Peyer's patch (tissue), 4 donors: ENCODE measurements around the gene TCEANC2. TPM values are rescaled to one million over a fixed set of nuclear protein-coding genes. Genes with fewer than 3 reads are reported as not detected.

ENCODE experiments used
- DNase-seq, 3 donors: peaks; one replicate each; pipeline ENCODE4 v3.0.0-alpha.2; 2017 to 2019
- H3K27ac ChIP-seq, 4 donors: fragments of 200-600 bp; sonication (generic); one replicate each; pipeline ENCODE4 v1.5.1; 2016 to 2019
- H3K27me3 ChIP-seq, 2 donors: fragments of 200-600 bp; sonication (generic); one replicate each; pipeline ENCODE4 v1.5.1; 2019
- H3K36me3 ChIP-seq, 3 donors: fragments of 200-600 bp; sonication (generic); one replicate each; pipeline ENCODE4 v1.5.1; 2016 to 2019
- H3K4me1 ChIP-seq, 4 donors: fragments of 200-600 bp; sonication (generic); one replicate each; pipeline ENCODE4 v1.5.1; 2016 to 2019
- H3K4me3 ChIP-seq, 4 donors: fragments of 200-600 bp; sonication (generic); 1 replicate in 3 of 4; 2 replicates in 1 of 4; pipeline ENCODE4 v1.5.1; 2016 to 2019; ENCODE audit warnings: mild to moderate bottlenecking in 1 of 4
- H3K9me3 ChIP-seq, 4 donors: fragments of 200-600 bp; sonication (generic); one replicate each; pipeline ENCODE4 v1.5.1; 2016 to 2019; ENCODE audit warnings: mild to moderate bottlenecking in 1 of 4
- POLR2A ChIP-seq, 2 donors: fragments of 450-650 bp; IDR thresholded peaks; one replicate each; pipeline ENCODE4 v1.5.1; 2017; ENCODE audit warnings: antibody characterized with exemption in 2 of 2, mild to moderate bottlenecking in 2 of 2, moderate library complexity in 2 of 2
- total RNA-seq, 4 donors: library from RNA; depleted of rRNA; stranded (reverse); fragments of >200 nt; gene quantifications; one replicate each; pipeline ENCODE4 v1.1.0, GENCODE V29; 2016
- TF ChIP-seq, protein P1 (sequence below), 6 experiments: fragments of 450-650 bp in 4 of 6; fragments of 200-600 bp in 2 of 6; sonication (generic) in 1 of 6; IDR thresholded peaks; one replicate each; pipeline ENCODE4 v1.5.1; 2017 to 2019; ENCODE audit warnings: antibody characterized with exemption in 6 of 6, mild to moderate bottlenecking in 3 of 6, moderate library complexity in 1 of 6

The TCEANC2 gene
- total RNA-seq, 4 donors from 2014 or later, result 3.0 to 6.6 (median 5.3) TPM

DNA sequence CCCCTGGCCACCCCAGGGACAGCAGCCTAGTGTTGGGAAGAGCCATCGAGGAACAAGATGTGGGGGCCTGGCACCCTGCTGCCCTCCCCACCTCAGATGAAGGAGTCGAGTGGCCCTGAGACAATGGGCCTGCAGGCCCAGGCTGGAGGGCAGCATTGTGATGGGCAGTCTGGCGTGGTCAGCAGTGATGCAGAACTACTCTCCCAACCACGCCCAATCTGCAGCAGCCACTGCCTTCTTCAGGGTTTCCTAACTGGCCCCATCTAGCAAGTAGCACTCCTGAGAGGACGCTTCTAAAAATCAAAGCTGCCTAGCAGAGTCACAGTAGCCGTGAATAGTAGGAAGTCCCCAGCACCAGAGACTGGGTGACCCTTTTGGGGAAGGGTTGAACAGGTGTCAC, 80.9 kb downstream of the TCEANC2 start:
- no peaks in the 10 kb centered on the region for H3K27me3 ChIP-seq
- no peak for TF ChIP-seq POLR2A (IDR thresholded peaks at IDR 0.05)
- H3K36me3 ChIP-seq, result no peaks in the 10 kb centered on the region
- H3K27ac ChIP-seq, result no peak overlapping the region
- H3K4me1 ChIP-seq, result no peaks in the 10 kb centered on the region
- no peak overlapping the region for H3K4me3 ChIP-seq
- no peaks in the 10 kb centered on the region for H3K9me3 ChIP-seq
- no peak for DNase-seq

DNA sequence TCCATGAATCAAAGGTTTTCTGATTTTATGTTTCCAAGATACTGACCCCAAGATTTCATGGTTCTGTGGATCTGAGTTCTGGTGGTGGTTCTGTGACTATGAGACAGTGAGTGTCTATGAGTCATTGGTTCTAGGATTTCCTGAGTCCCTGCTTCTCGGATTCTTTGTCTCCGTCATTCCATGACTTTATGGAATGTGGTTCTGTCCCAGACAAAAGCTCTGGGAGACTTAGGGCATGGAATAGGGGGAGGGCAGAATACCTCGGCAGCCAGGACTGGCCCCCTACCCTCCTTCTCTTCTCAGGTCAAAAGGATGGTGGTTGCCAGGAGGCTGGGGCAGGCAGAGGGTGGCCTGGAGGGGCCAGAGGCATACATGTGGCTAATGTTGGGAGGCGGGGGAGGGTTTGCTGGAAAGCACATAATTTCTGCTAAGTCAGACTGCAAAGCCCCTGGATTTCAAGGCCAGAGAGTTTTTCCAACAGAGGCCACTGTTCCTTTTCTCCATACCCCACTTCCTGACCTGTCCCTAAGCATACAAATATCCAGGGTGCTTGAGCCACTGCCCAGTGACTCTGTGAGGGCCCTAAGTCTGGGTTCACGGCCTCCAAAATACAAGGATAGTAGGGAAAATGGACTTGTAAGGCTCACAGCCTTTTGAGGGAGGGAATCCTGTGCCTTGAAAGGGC, 82.2 kb downstream of the TCEANC2 start:
- Histone ChIP-seq H3K4me3 (no peak overlapping the region), H3K36me3 (no peaks in the 10 kb centered on the region), H3K27ac (no peak overlapping the region), H3K27me3 (no peaks in the 10 kb centered on the region), H3K9me3 (no peaks in the 10 kb centered on the region), H3K4me1 (no peaks in the 10 kb centered on the region)
- no peak for TF ChIP-seq POLR2A (IDR thresholded peaks at IDR 0.05)
- TF ChIP-seq, protein P1, sequence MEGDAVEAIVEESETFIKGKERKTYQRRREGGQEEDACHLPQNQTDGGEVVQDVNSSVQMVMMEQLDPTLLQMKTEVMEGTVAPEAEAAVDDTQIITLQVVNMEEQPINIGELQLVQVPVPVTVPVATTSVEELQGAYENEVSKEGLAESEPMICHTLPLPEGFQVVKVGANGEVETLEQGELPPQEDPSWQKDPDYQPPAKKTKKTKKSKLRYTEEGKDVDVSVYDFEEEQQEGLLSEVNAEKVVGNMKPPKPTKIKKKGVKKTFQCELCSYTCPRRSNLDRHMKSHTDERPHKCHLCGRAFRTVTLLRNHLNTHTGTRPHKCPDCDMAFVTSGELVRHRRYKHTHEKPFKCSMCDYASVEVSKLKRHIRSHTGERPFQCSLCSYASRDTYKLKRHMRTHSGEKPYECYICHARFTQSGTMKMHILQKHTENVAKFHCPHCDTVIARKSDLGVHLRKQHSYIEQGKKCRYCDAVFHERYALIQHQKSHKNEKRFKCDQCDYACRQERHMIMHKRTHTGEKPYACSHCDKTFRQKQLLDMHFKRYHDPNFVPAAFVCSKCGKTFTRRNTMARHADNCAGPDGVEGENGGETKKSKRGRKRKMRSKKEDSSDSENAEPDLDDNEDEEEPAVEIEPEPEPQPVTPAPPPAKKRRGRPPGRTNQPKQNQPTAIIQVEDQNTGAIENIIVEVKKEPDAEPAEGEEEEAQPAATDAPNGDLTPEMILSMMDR (IDR thresholded peaks at IDR 0.05), result no peak
- DNase-seq, result no peak

DNA sequence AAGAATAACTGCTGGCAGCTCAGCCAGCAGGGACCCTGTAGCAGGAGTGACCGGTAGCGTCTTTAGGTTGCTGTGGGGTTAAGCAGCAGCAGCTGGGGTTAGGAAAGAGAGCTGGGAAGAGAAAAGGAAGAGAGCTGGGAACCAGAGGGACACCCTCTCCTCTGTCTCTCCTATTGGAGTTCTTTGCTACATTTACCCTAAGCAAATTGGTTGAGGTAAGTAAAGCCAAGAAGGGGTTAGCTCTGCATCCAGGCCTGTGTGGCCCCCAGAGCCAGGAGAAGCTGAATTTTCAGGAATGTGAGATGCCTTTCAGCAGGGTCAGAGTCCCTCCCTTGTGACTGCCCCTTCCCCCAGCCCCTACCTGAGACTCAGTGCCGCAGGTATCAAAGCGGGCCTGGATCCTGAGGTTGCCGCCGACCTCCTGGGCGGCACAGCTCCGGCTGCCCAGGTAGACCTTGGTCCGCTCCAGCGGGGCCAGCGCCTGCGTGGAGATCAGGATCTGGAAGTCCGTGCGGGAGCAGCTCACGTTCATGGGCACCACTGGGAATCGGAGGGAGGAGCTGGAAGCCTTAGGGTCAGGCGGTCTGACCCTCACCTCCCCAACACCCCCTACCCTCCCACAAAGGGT, 83.0 kb downstream of the TCEANC2 start:
- H3K36me3 ChIP-seq, result no peaks in the 10 kb centered on the region
- no peak for TF ChIP-seq POLR2A (IDR thresholded peaks at IDR 0.05)
- TF ChIP-seq, protein P1 (IDR thresholded peaks at IDR 0.05), result no peak

DNA sequence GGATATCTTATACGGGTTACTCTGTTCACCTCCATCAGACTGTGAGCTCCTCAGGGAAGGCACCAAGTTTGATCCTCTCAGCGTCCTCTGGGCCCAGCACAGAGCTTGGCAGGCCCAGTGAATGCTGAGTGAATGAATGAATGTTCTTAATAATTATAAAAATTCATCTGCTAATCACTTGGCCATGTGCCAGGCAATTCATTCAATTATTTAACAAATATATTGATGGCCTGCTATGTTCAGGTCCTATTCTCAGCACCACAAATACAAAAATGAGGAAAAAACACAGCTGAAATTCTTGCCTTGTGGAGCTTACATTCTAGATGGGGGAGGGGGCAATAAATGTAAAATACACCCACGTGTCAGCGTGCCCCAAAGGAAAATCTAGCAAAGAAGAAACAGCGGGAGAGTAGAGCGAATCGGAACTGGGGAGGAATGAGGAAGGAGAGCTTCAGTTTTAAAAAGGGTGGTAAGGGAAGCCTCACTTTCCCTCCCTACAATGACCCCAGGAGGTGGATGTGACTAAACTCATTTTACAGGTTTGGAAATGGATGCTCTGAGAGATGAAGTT, 83.6 kb downstream of the TCEANC2 start:
- no peaks in the 10 kb centered on the region for H3K36me3 ChIP-seq
- no peaks in the 10 kb centered on the region for H3K9me3 ChIP-seq
- no peak for TF ChIP-seq POLR2A (IDR thresholded peaks at IDR 0.05)
- TF ChIP-seq, protein P1 (IDR thresholded peaks at IDR 0.05), result no peak
- no peaks in the 10 kb centered on the region for H3K4me1 ChIP-seq
- H3K27me3 ChIP-seq, result no peaks in the 10 kb centered on the region
- no peak overlapping the region for H3K4me3 ChIP-seq
- no peak overlapping the region for H3K27ac ChIP-seq
- DNase-seq, result no peak

More for the DNA sequence above, 83.0 kb downstream of the TCEANC2 start:
- no peak overlapping the region for H3K27ac ChIP-seq
- H3K9me3 ChIP-seq, result no peaks in the 10 kb centered on the region
- no peaks in the 10 kb centered on the region for H3K4me1 ChIP-seq
- no peak for DNase-seq
- H3K27me3 ChIP-seq, result no peaks in the 10 kb centered on the region
- no peak overlapping the region for H3K4me3 ChIP-seq

DNA sequence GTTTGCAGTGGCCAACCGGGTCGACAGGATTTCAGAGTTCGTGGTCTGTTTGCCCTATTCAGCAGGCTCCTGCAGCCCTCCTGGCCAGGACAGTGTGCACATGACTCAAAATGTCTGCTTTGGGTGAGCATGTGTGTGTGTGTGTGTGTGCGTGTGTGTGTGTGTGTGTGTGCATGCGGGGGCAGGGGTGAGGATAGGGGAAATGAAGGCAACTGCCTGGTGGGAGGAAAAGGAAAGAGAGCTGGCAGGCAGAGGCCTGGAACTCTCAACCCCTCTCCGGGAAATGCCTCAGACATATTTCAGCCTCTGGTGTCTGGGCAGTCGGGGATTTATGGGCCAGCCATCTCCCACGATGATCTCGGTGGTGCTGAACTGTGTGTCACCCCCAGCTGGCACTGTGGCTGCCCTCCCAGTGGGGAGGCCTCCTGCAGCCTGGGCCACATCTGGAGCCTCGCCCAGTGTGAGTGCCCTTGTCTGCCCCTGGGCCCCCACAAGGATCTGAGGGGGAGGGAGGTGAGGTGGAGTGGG, 84.2 kb downstream of the TCEANC2 start:
- DNase-seq, result no peak
- H3K4me1 ChIP-seq, result no peaks in the 10 kb centered on the region
- H3K36me3 ChIP-seq, result no peaks in the 10 kb centered on the region
- H3K27ac ChIP-seq, result no peak overlapping the region
- H3K27me3 ChIP-seq, result no peaks in the 10 kb centered on the region
- H3K4me3 ChIP-seq, result no peak overlapping the region
- no peaks in the 10 kb centered on the region for H3K9me3 ChIP-seq
- TF ChIP-seq, protein P1 (IDR thresholded peaks at IDR 0.05), result no peak

DNA sequence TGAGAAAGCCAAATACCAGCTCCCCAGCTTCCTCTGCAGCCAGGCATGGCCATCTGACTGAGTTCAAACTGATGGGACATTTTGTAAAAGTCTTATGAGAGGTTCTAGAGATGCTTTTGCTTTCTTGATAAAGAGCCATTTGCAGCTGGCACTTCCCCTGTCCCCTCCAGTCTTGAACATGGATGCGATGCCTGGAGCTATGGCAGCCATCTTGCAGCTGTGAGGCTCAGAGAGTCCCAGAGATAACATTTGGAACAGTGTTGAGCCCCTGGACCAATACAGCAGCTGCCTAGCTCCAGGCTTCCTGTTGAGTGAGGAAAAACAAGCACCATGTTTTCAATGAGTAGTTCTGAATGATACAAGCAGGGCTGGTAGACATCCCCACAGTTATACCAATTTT, 85.6 kb downstream of the TCEANC2 start:
- no peak for TF ChIP-seq POLR2A (IDR thresholded peaks at IDR 0.05)
- TF ChIP-seq, protein P1 (IDR thresholded peaks at IDR 0.05), result no peak
- DNase-seq, result no peak
- Histone ChIP-seq H3K4me1 (no peaks in the 10 kb centered on the region), H3K4me3 (no peak overlapping the region), H3K27me3 (no peaks in the 10 kb centered on the region), H3K36me3 (no peaks in the 10 kb centered on the region), H3K27ac (no peak overlapping the region), H3K9me3 (no peaks in the 10 kb centered on the region)
